ENCODE data around the gene DYSF. TPM values are rescaled to one million over a fixed set of nuclear protein-coding genes. Genes with fewer than 3 reads are reported as not detected.

Gene DYSF
- total RNA-seq, 4 donors from 2014 or later: 4.2 to 12.0 (median 5.9) TPM

- 85 to 88% methylated on average over 11 of the region's 11 CpGs for WGBS, 2 donors
- no peak for TF ChIP-seq POLR2A (IDR thresholded peaks at IDR 0.05)
- no peak for TF ChIP-seq EP300 (IDR thresholded peaks at IDR 0.05)
- no peak for TF ChIP-seq CTCF (IDR thresholded peaks at IDR 0.05)
- H3K4me3 ChIP-seq: no peak overlapping the region
- H3K27ac ChIP-seq: no peak overlapping the region
- no peaks in the 10 kb centered on the region for H3K36me3 ChIP-seq
- H3K4me1 ChIP-seq: no peaks in the 10 kb centered on the region
- no peak for DNase-seq (ENCODE audit: low spot score in 2 of 2)
- H3K27me3 ChIP-seq: no peaks in the 10 kb centered on the region
- no peaks in the 10 kb centered on the region for H3K9me3 ChIP-seq
These were observed 212.1 kb downstream of the DYSF start for GRCh38 chr2:71665168-71666093.

- no peaks in the 10 kb centered on the region for H3K36me3 ChIP-seq
- H3K4me3 ChIP-seq: no peak overlapping the region
- no peaks in the 10 kb centered on the region for H3K9me3 ChIP-seq
- 90 to 92% methylated on average over 5 of the region's 5 CpGs for WGBS, 2 donors
- TF ChIP-seq CTCF (IDR thresholded peaks at IDR 0.05) (no peak), EP300 (IDR thresholded peaks at IDR 0.05) (no peak), POLR2A (IDR thresholded peaks at IDR 0.05) (no peak)
- DNase-seq (ENCODE audit: low spot score in 2 of 2): no peak
- H3K27me3 ChIP-seq: no peaks in the 10 kb centered on the region
- H3K4me1 ChIP-seq: no peaks in the 10 kb centered on the region
- no peak overlapping the region for H3K27ac ChIP-seq
These were observed 212.7 kb downstream of the DYSF start for GRCh38 chr2:71666094-71666474.

GRCh38 chr2:71667256-71668182, 214.2 kb downstream of the DYSF start:
- no peak for TF ChIP-seq POLR2A (IDR thresholded peaks at IDR 0.05)
- TF ChIP-seq EP300 (IDR thresholded peaks at IDR 0.05): no peak
- no peak for TF ChIP-seq CTCF (IDR thresholded peaks at IDR 0.05)
- no peak for DNase-seq (ENCODE audit: low spot score in 2 of 2)
- WGBS, 2 donors: 89 to 90% methylated on average over 12 to 14 of the region's 15 CpGs
- no peak overlapping the region for H3K4me3 ChIP-seq
- H3K4me1 ChIP-seq: no peaks in the 10 kb centered on the region
- no peak overlapping the region for H3K27ac ChIP-seq
- H3K27me3 ChIP-seq: no peaks in the 10 kb centered on the region
- no peaks in the 10 kb centered on the region for H3K36me3 ChIP-seq
- no peaks in the 10 kb centered on the region for H3K9me3 ChIP-seq

DNA sequence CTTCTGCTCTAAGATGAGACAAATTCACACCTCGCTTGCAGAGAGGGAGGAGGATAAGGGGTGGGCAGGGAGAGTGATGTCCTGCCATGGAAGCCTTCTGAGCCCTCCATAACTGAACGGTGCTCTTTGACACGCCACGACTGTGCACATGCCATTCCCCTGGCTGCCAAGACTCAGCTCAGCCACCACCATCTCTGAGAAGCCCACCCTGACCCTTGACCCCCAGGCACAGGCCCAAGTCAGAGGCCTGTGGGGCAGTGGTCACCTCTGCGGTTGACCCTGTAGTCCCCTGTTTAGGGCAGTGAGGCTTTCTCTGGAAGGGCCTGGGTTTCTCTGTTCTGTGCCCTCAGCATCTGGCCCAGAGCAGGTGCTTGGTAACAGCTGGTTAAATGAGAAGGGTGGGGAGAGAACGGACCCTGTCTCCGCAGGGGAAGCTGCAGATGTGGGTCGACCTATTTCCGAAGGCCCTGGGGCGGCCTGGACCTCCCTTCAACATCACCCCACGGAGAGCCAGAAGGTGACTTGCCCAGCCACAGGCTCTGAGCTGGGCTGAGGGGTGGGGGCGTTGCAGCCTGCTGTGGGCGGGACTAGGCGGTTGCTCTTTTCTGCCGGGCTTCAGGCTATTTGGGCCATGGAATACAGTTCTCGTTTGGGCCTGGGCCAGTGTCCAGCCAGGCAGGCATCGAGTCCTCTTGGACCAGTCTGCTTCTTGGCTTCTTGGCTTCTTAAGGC, 215.1 kb downstream of the DYSF start:
- Histone ChIP-seq H3K4me1 (no peaks in the 10 kb centered on the region), H3K9me3 (no peaks in the 10 kb centered on the region), H3K27me3 (no peaks in the 10 kb centered on the region), H3K36me3 (no peaks in the 10 kb centered on the region), H3K4me3 (no peak overlapping the region), H3K27ac (no peak overlapping the region)
- no peak for DNase-seq (ENCODE audit: low spot score in 2 of 2)
- WGBS, 2 donors: 74 to 78% methylated on average over 15 to 17 of the region's 17 CpGs
- TF ChIP-seq POLR2A (IDR thresholded peaks at IDR 0.05) (no peak), EP300 (IDR thresholded peaks at IDR 0.05) (no peak), CTCF (IDR thresholded peaks at IDR 0.05) (no peak)
